NB4 (cell line): ENCODE results near the gene NCAPG2.
"Not testable (repeated sequence)": the region's sequence is repeated elsewhere in the genome, so short reads cannot be mapped to it uniquely, and the experiment has no call there.

Source experiments
- DNase-seq: peaks from one replicate; pipeline ENCODE4 v3.0.0; 2010; ENCODE audit warnings: low read depth
- H3K4me3 ChIP-seq: one replicate; pipeline ENCODE4 v1.5.1; 2011; ENCODE audit warnings: mild to moderate bottlenecking, low read depth, low read length, moderate library complexity
- CTCF ChIP-seq: IDR thresholded peaks from one replicate; pipeline ENCODE4 v1.5.1; 2012; ENCODE audit warnings: low read depth, low read length
- MAX ChIP-seq: IDR thresholded peaks from 2 replicates; pipeline ENCODE4 v1.6.1; 2011; ENCODE audit warnings: low read depth, low read length
- MYC ChIP-seq: IDR thresholded peaks from 2 replicates; pipeline ENCODE4 v1.6.1; 2011; ENCODE audit warnings: low read depth, low read length
- POLR2A ChIP-seq: IDR thresholded peaks from 2 replicates; pipeline ENCODE4 v1.6.1; 2011; ENCODE audit warnings: mild to moderate bottlenecking; ENCODE audit not compliant: insufficient read length; ENCODE audit errors: extremely low read depth

Gene NCAPG2

GRCh38 chr7:158676906-158677305 lies 27.7 kb downstream of the NCAPG2 start:
- DNase-seq, result no peak
- H3K4me3 ChIP-seq, result no peak overlapping the region
- no peak for TF ChIP-seq MYC

DNA sequence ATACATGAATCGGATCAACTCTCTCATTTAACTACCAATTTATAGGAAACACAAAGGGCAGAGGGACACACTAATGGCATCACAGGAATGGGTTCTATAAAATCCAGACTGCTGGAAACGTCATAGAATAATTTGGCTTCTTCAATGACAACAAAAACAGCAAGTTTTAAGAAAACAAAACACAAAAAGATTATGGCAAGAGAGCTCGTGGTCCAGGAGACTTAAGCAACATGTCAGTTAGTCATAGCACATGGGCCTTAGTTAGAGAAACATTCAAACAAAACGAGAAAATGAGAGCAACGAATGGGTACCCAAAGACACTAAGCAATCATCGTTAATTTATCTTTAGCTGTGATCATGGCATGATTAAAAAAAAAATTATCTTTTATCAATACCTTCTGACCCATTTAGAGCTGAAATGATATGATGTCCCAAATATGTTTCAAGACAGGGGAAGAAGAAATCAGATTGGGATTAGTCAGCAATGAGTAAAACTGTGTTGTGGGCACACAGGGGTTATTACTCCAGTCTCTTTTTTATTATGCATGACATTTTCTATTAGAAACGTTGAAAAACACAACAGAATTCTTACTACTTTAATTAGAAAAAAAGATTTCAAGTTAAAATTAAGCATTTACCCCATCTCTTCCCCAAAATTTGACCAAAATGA lies 28.3 kb downstream of the NCAPG2 start:
- no peak for TF ChIP-seq CTCF
- no peak for TF ChIP-seq POLR2A
- no peak for TF ChIP-seq MAX
- no peak for TF ChIP-seq MYC
- DNase-seq, result no peak
- no peak overlapping the region for H3K4me3 ChIP-seq

- DNase-seq, result peak; percentile 40
- no peak for TF ChIP-seq MYC
- TF ChIP-seq CTCF, result no peak
- TF ChIP-seq MAX, result no peak
- TF ChIP-seq POLR2A, result no peak
- H3K4me3 ChIP-seq, result no peak overlapping the region
These were observed 31.6 kb downstream of the NCAPG2 start for GRCh38 chr7:158672975-158673374.

GRCh38 chr7:158668086-158668485 lies 36.5 kb downstream of the NCAPG2 start:
- not testable (repeated sequence) for DNase-seq, H3K4me3 ChIP-seq

GRCh38 chr7:158666966-158667678 lies 37.5 kb downstream of the NCAPG2 start:
- H3K4me3 ChIP-seq, DNase-seq: not testable (repeated sequence)

DNA sequence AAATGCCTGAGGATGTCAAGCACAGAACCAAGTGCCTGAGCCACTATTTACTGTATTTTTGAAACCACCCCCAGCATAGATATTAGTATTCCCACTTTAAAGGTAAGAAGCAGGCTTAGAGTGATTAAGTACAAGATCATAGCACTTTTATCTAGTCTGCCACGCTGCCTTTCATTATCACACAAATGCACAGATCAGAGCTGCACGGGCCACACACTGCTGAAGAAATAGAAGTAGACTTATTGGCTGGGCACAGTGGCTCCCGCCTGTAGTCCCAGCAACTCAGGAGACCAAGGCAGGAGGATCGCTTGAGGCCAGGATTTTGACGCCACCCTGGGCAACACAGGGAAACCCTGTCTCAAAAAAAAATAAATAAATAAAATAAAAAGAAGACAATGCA lies 38.2 kb downstream of the NCAPG2 start:
- no peak for TF ChIP-seq POLR2A
- no peak for TF ChIP-seq MYC
- TF ChIP-seq CTCF, result no peak
- no peak for TF ChIP-seq MAX
- no peak for DNase-seq
- H3K4me3 ChIP-seq, result no peak overlapping the region

- no peak overlapping the region for H3K4me3 ChIP-seq
- DNase-seq, result no peak
- TF ChIP-seq CTCF (no peak), POLR2A (no peak), MAX (no peak), MYC (no peak)
These were observed 40.2 kb downstream of the NCAPG2 start for GRCh38 chr7:158664406-158664805.
